Keratinocyte (primary cell): ENCODE results near the gene PTPN4. TPM values are rescaled to one million over a fixed set of nuclear protein-coding genes. Genes with fewer than 3 reads are reported as not detected.

Experiments used
- DNase-seq: peaks from one replicate; pipeline ENCODE4 v3.0.0-alpha.2; 2011; ENCODE audit warnings: low read depth, missing footprints, low spot score
- FAIRE-seq: peaks from 2 replicates; lab custom pipeline; 2011; peaks lifted over from hg19 to GRCh38; lab: Jason Lieb, UNC
- H2AFZ ChIP-seq: 2 replicates; pipeline ENCODE4 v1.6.0; 2012; ENCODE audit warnings: low read length, control low read depth, inconsistent platforms; ENCODE audit not compliant: control insufficient read depth
- H3K27ac ChIP-seq: 2 replicates; pipeline ENCODE4 v1.5.1; 2011; ENCODE audit warnings: low read length; ENCODE audit not compliant: control insufficient read depth, insufficient read depth
- H3K27me3 ChIP-seq: 3 replicates; pipeline ENCODE4 v1.6.0; 2011; ENCODE audit warnings: low read length; ENCODE audit not compliant: control insufficient read depth, insufficient read depth; ENCODE audit errors: extremely low read depth
- H3K36me3 ChIP-seq, 2 experiments: 2 replicates in 1 of 2; 3 replicates in 1 of 2; pipeline ENCODE4 v1.5.1; 2011; ENCODE audit warnings: low read length in 2 of 2, mild to moderate bottlenecking in 1 of 2; ENCODE audit not compliant: control insufficient read depth in 2 of 2, insufficient read depth in 2 of 2; ENCODE audit errors: extremely low read depth in 1 of 2
- H3K4me1 ChIP-seq: 3 replicates; pipeline ENCODE4 v1.5.1; 2011; ENCODE audit warnings: low read length; ENCODE audit not compliant: control insufficient read depth, insufficient read depth; ENCODE audit errors: extremely low read depth
- H3K4me2 ChIP-seq: 3 replicates; pipeline ENCODE4 v1.6.0; 2011; ENCODE audit warnings: low read depth, low read length; ENCODE audit not compliant: control insufficient read depth, insufficient read depth; ENCODE audit errors: extremely low read depth
- H3K4me3 ChIP-seq, 3 experiments: fragments of 200-600 bp in 1 of 3; sonication (generic) in 1 of 3; 2 replicates in 2 of 3; 3 replicates in 1 of 3; pipeline ENCODE4 v1.5.1; 2011 to 2016; ENCODE audit warnings: low read length in 3 of 3, mild to moderate bottlenecking in 3 of 3, control low read depth in 2 of 3, inconsistent platforms in 1 of 3, low read depth in 1 of 3, mixed read lengths in 1 of 3, mixed run types in 1 of 3, moderate library complexity in 1 of 3; ENCODE audit not compliant: control insufficient read depth in 2 of 3, insufficient read depth in 2 of 3; ENCODE audit errors: extremely low read depth in 1 of 3
- H3K79me2 ChIP-seq: 2 replicates; pipeline ENCODE4 v1.6.0; 2012; ENCODE audit warnings: low read length; ENCODE audit not compliant: control insufficient read depth, insufficient read depth
- H3K9ac ChIP-seq: 3 replicates; pipeline ENCODE4 v1.6.0; 2011; ENCODE audit warnings: low read length; ENCODE audit not compliant: control insufficient read depth, insufficient read depth; ENCODE audit errors: extremely low read depth
- H3K9me1 ChIP-seq: 3 replicates; pipeline ENCODE4 v1.6.0; 2011; ENCODE audit warnings: low read length; ENCODE audit not compliant: control insufficient read depth, insufficient read depth; ENCODE audit errors: extremely low read depth
- H3K9me3 ChIP-seq: 2 replicates; pipeline ENCODE4 v1.5.1; 2012; ENCODE audit warnings: low read depth, low read length; ENCODE audit not compliant: control insufficient read depth
- H4K20me1 ChIP-seq: 3 replicates; pipeline ENCODE4 v1.6.0; 2011; ENCODE audit warnings: low read length; ENCODE audit not compliant: control insufficient read depth, insufficient read depth; ENCODE audit errors: extremely low read depth
- CTCF ChIP-seq, 3 experiments: IDR thresholded peaks in 1 of 3; conservative IDR thresholded peaks in 1 of 3; optimal IDR thresholded peaks in 1 of 3; 2 replicates in 2 of 3; 3 replicates in 1 of 3; pipeline versions ENCODE3 to v1.5.1; 2011; ENCODE audit warnings: low read length in 3 of 3, mild to moderate bottlenecking in 3 of 3, moderate library complexity in 2 of 3, control low read depth in 1 of 3, inconsistent platforms in 1 of 3; ENCODE audit not compliant: insufficient read depth in 2 of 3; ENCODE audit errors: extremely low read depth in 1 of 3
- EZH2 ChIP-seq: IDR thresholded peaks from one replicate; pipeline ENCODE4 v1.6.1; 2012; ENCODE audit warnings: inconsistent platforms, mild to moderate bottlenecking, low read length, moderate library complexity
- dilution Hi-C: fragments of 300-500 bp; cut with MboI; formaldehyde crosslinking; loops from one replicate; pipeline ENCODE4 v1.7.0; 2020; ENCODE audit warnings: low sequenced_read_pairs; ENCODE audit not compliant: extremely low pct_ligation_motif_present
- polyA plus RNA-seq, 5 experiments: library from polyadenylated mRNA; depleted of rRNA in 3 of 5; stranded (reverse) in 3 of 5; stranded (forward) in 1 of 5; unstranded in 1 of 5; fragments of >200 nt; gene quantifications; 1 replicate in 1 of 5; 2 replicates in 3 of 5; 3 replicates in 1 of 5; pipeline versions ENCODE4 v1.2.1 to v1.2.3, GENCODE V29; 2011 to 2012; ENCODE audit warnings: missing spikeins in 2 of 5, low read depth in 1 of 5, low replicate concordance in 1 of 5

The PTPN4 gene
- polyA plus RNA-seq, 1 donor (not counting 4 experiments of a cell fraction or from before 2014, with no cell fraction given) = 20.6 TPM

- Histone ChIP-seq H3K79me2 (no peaks in the 10 kb centered on the region), H3K4me2 (no peak overlapping the region), H3K27me3 (no peaks in the 10 kb centered on the region), H4K20me1 (no peaks in the 10 kb centered on the region), H3K4me3 (no peak overlapping the region), H3K36me3 (no peaks in the 10 kb centered on the region), H3K9me1 (no peaks in the 10 kb centered on the region), H3K9me3 (no peaks in the 10 kb centered on the region), H3K4me1 (no peaks in the 10 kb centered on the region), H3K9ac (no peak overlapping the region), H3K27ac (no peak overlapping the region), H2AFZ (no peak overlapping the region)
- no peak for TF ChIP-seq EZH2
- TF ChIP-seq CTCF (optimal IDR thresholded peaks at IDR 0.05 in 1 of 3, IDR thresholded peaks at IDR 0.05 in 1 of 3, conservative IDR thresholded peaks at IDR 0.05 in 1 of 3; ENCODE audit: extremely low read depth in 1 of 3, insufficient read depth in 2 of 3, low read length in 3 of 3) = no peak
- FAIRE-seq (no peak), DNase-seq (no peak)
- dilution Hi-C loops = no loop called here
Observed at GRCh38 chr2:119719261-119719627, 40.5 kb upstream of the PTPN4 start.

- TF ChIP-seq EZH2 (no peak), CTCF (optimal IDR thresholded peaks at IDR 0.05 in 1 of 3, IDR thresholded peaks at IDR 0.05 in 1 of 3, conservative IDR thresholded peaks at IDR 0.05 in 1 of 3; ENCODE audit: extremely low read depth in 1 of 3, insufficient read depth in 2 of 3, low read length in 3 of 3) (no peak)
- no peaks in the 10 kb centered on the region for H3K79me2 ChIP-seq
- no peaks in the 10 kb centered on the region for H3K9me1 ChIP-seq
- H3K4me3 ChIP-seq = no peak overlapping the region
- no peak overlapping the region for H2AFZ ChIP-seq
- H3K27ac ChIP-seq = no peak overlapping the region
- dilution Hi-C loops = no loop called here
- no peaks in the 10 kb centered on the region for H3K27me3 ChIP-seq
- no peaks in the 10 kb centered on the region for H3K9me3 ChIP-seq
- no peaks in the 10 kb centered on the region for H3K4me1 ChIP-seq
- FAIRE-seq (no peak), DNase-seq (no peak)
- H4K20me1 ChIP-seq = no peaks in the 10 kb centered on the region
- no peaks in the 10 kb centered on the region for H3K36me3 ChIP-seq
- H3K4me2 ChIP-seq = no peak overlapping the region
- H3K9ac ChIP-seq = no peak overlapping the region
Observed at GRCh38 chr2:119721043-119721442, 38.7 kb upstream of the PTPN4 start.
